GM13976 (cell line): ENCODE data around the gene SLC16A12.
A peak's percentile ranks its signal among the peaks of the same experiment; 100 is the strongest.

ENCODE experiments used
- DNase-seq: peaks from one replicate; pipeline ENCODE4 v3.0.0; 2012; ENCODE audit warnings: low spot score
- in situ Hi-C: fragments of 300-500 bp; cut with MboI; formaldehyde crosslinking; loops from one replicate; pipeline ENCODE4 v1.12.0; 2022; ENCODE audit warnings: low sequenced_read_pairs, mixed read lengths, inconsistent platforms; ENCODE audit not compliant: unreplicated experiment
- TF ChIP-seq, protein P1 (sequence below): IDR thresholded peaks from 2 replicates; pipeline ENCODE4 v1.5.1; 2012; ENCODE audit warnings: borderline replicate concordance, mild to moderate bottlenecking; ENCODE audit not compliant: insufficient read depth; ENCODE audit errors: extremely low read depth, missing control alignments, control extremely low read depth

The SLC16A12 gene

GRCh38 chr10:89574368-89574767 lies 39.0 kb upstream of the SLC16A12 start:
- no peak for DNase-seq
- in situ Hi-C loops = no loop called here
- TF ChIP-seq, protein P1, sequence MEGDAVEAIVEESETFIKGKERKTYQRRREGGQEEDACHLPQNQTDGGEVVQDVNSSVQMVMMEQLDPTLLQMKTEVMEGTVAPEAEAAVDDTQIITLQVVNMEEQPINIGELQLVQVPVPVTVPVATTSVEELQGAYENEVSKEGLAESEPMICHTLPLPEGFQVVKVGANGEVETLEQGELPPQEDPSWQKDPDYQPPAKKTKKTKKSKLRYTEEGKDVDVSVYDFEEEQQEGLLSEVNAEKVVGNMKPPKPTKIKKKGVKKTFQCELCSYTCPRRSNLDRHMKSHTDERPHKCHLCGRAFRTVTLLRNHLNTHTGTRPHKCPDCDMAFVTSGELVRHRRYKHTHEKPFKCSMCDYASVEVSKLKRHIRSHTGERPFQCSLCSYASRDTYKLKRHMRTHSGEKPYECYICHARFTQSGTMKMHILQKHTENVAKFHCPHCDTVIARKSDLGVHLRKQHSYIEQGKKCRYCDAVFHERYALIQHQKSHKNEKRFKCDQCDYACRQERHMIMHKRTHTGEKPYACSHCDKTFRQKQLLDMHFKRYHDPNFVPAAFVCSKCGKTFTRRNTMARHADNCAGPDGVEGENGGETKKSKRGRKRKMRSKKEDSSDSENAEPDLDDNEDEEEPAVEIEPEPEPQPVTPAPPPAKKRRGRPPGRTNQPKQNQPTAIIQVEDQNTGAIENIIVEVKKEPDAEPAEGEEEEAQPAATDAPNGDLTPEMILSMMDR = no peak

GRCh38 chr10:89567576-89568245 lies 32.3 kb upstream of the SLC16A12 start:
- TF ChIP-seq, protein P1 = no peak
- DNase-seq = no peak
- in situ Hi-C loops = no loop called here

- no peak for DNase-seq
- TF ChIP-seq, protein P1 = no peak
- in situ Hi-C loops = no loop called here
Measured at GRCh38 chr10:89566992-89567391, 31.6 kb upstream of the SLC16A12 start.

GRCh38 chr10:89566095-89566950 lies 30.9 kb upstream of the SLC16A12 start:
- in situ Hi-C loops = no loop called here
- TF ChIP-seq, protein P1 = no peak
- no peak for DNase-seq

DNA sequence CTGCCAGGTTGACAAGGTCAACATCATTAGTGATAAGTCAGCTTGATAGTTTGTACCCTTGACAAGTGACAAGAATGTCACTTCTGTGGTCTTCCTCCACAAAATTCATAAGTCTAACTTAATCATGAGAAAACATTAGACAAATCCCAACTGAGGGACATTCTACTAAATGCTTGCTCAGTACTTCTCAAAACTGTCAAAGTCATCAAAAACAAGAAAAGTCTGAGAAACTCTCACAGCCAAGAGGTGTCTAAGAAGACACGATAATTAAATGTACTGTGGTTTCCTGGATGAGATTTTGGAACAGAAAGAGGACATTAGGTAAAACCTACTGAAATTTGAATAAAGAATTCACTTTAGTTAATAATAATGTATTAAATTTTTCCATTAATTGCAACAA lies 29.8 kb upstream of the SLC16A12 start:
- TF ChIP-seq, protein P1 = no peak
- DNase-seq = no peak
- in situ Hi-C loops = no loop called here

GRCh38 chr10:89563861-89564478 lies 28.6 kb upstream of the SLC16A12 start:
- peak; percentile 57 for DNase-seq
- TF ChIP-seq, protein P1 = peak; percentile 55
- in situ Hi-C loops = no loop called here
